ENCODE measurements around the gene RNLS. TPM values are rescaled to one million over a fixed set of nuclear protein-coding genes. Genes with fewer than 3 reads are reported as not detected.

RNLS gene
- total and polyA plus RNA-seq, 4 donors, result 5.8 to 11.6 (median 7.9) TPM

DNA sequence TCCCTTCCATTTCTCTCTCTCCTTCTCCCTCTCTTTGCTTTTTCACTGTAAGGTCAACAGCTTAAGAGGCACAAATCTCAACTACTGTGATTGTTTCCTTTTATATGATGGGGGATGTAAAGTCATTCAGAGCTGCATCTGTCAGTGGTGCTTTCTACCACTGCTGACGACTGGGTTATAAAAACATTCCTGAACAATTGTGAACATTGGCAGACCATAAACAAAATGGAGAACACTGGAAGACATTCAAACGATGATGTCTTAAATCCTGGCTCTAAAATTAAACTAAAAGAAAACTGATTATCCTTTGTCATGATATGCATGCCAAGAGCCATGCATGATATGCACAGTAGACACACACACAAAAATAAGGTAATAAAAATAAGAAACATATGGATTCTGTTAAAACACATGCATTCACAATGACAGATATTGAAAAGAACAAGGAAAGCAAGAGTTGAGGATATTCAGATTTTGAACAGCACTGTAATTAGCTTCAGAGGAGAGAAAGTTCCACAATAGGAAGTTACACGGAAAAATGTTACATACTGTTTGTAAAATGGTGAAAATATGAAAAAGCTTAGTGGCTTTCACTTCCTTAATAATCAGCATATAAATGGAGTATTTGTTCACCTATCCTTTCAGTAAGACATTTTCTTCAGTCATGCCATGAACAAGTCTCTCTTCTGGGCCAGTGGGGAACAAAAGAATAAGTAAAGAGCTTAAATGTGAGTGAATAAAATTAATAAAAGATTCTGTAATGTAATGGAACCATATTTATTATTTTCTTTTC is 89.2 kb downstream of the RNLS start:
- TF ChIP-seq, protein P1, sequence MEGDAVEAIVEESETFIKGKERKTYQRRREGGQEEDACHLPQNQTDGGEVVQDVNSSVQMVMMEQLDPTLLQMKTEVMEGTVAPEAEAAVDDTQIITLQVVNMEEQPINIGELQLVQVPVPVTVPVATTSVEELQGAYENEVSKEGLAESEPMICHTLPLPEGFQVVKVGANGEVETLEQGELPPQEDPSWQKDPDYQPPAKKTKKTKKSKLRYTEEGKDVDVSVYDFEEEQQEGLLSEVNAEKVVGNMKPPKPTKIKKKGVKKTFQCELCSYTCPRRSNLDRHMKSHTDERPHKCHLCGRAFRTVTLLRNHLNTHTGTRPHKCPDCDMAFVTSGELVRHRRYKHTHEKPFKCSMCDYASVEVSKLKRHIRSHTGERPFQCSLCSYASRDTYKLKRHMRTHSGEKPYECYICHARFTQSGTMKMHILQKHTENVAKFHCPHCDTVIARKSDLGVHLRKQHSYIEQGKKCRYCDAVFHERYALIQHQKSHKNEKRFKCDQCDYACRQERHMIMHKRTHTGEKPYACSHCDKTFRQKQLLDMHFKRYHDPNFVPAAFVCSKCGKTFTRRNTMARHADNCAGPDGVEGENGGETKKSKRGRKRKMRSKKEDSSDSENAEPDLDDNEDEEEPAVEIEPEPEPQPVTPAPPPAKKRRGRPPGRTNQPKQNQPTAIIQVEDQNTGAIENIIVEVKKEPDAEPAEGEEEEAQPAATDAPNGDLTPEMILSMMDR (IDR thresholded peaks at IDR 0.05; ENCODE audit: control extremely low read depth, extremely low read depth), result no peak
- H3K9me3 ChIP-seq (ENCODE audit: control insufficient read depth in 4 of 4, insufficient read depth in 3 of 4, low read length in 3 of 4), result no peaks in the 10 kb centered on the region
- H3K36me3 ChIP-seq (ENCODE audit: control insufficient read depth in 4 of 4, insufficient read depth in 4 of 4, low read length in 4 of 4), result no peaks in the 10 kb centered on the region
- H3K4me3 ChIP-seq, result no peak overlapping the region
- peak; percentile 18 to 89 (median 88) for DNase-seq
- H3K27me3 ChIP-seq (ENCODE audit: control insufficient read depth in 3 of 3, insufficient read depth in 3 of 3, low read length in 2 of 3), result no peaks in the 10 kb centered on the region
- peaks cover 0 to 29% (median 0%) of the 10 kb centered on the region in 5 donors for H3K4me1 ChIP-seq (ENCODE audit: control insufficient read depth in 5 of 5, insufficient read depth in 5 of 5, low read length in 5 of 5)
- no peak for ATAC-seq (ENCODE audit: insufficient read depth, low FRiP score)
- H3K9ac ChIP-seq (ENCODE audit: insufficient read depth in 1 of 2, low read length in 2 of 2), result no peak overlapping the region
- WGBS, 2 donors, result 50 to 56% methylated on average over 3 of the region's 3 CpGs
- H3K27ac ChIP-seq (ENCODE audit: low read depth in 1 of 2, low read length in 1 of 2), result no peak overlapping the region

DNA sequence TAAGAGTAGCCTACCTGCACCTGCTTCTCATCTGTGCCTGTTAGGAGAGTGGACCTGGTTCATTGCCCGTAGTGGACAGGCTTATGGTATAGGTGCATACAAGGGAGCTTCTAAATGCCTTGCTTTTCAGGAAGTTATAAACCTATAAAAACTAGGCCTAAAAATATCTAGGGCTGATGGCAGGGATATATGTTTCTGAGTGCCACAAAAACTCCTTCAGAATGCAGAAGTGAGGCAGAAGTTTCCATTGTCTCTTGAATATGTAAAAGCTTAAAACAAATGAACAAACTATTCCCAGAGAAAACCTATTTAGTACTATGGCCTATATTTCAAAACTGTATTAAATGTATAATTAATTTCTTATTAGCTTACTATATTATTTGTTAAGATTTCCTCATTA is 91.8 kb downstream of the RNLS start:
- H3K36me3 ChIP-seq (ENCODE audit: control insufficient read depth in 4 of 4, insufficient read depth in 4 of 4, low read length in 4 of 4), result no peaks in the 10 kb centered on the region
- no peak overlapping the region for H3K4me3 ChIP-seq
- peaks cover 0 to 29% (median 0%) of the 10 kb centered on the region in 5 donors for H3K4me1 ChIP-seq (ENCODE audit: control insufficient read depth in 5 of 5, insufficient read depth in 5 of 5, low read length in 5 of 5)
- TF ChIP-seq, protein P1 (IDR thresholded peaks at IDR 0.05; ENCODE audit: control extremely low read depth, extremely low read depth), result no peak
- ATAC-seq (ENCODE audit: insufficient read depth, low FRiP score) (no peak), DNase-seq (no peak)
- no peak overlapping the region for H3K27ac ChIP-seq (ENCODE audit: low read depth in 1 of 2, low read length in 1 of 2)
- WGBS, 2 donors, result 65 to 78% methylated on average over 1 of the region's 1 CpG
- no peaks in the 10 kb centered on the region for H3K27me3 ChIP-seq (ENCODE audit: control insufficient read depth in 3 of 3, insufficient read depth in 3 of 3, low read length in 2 of 3)
- no peaks in the 10 kb centered on the region for H3K9me3 ChIP-seq (ENCODE audit: control insufficient read depth in 4 of 4, insufficient read depth in 3 of 4, low read length in 3 of 4)
- no peak overlapping the region for H3K9ac ChIP-seq (ENCODE audit: insufficient read depth in 1 of 2, low read length in 2 of 2)

DNA sequence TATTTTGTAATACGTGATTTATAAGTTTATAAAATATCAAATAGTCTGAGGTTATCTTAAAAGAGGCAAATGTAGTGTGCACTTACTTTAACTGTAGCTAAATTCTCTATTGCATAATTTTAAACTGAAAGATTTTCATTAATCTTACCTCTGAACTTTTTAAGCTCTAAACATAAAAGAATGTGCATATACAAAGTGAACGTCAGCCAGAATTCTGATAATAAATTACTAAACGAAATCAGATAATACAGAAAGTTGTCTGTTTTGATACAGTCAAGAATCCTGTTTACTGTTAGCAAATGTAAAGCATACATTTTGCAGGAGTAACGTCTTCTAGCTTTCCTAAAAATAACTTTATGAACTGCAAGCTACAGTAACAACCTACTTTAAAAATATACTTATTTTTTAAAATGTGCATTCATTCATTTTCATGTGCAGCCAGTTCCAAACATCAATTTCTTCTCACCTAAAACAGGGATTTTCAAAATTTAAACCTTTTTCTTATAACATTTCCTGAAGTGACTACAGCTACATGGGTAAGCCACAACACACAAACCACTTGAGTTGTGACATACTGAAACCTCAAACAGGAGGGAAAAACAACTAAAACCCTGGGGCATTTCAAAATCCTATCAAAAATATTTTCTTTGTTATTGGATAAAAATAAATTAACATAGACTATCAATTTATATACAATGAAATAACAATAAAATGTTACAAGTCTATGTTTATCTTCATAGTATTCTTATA is 92.7 kb downstream of the RNLS start:
- peaks cover 0 to 29% (median 0%) of the 10 kb centered on the region in 5 donors for H3K4me1 ChIP-seq (ENCODE audit: control insufficient read depth in 5 of 5, insufficient read depth in 5 of 5, low read length in 5 of 5)
- DNase-seq, result no peak
- ATAC-seq (ENCODE audit: insufficient read depth, low FRiP score), result no peak
- 64 to 68% methylated on average over 4 of the region's 4 CpGs for WGBS, 2 donors
- TF ChIP-seq, protein P1 (IDR thresholded peaks at IDR 0.05; ENCODE audit: control extremely low read depth, extremely low read depth), result no peak
- no peaks in the 10 kb centered on the region for H3K27me3 ChIP-seq (ENCODE audit: control insufficient read depth in 3 of 3, insufficient read depth in 3 of 3, low read length in 2 of 3)
- H3K4me3 ChIP-seq, result no peak overlapping the region
- no peak overlapping the region for H3K27ac ChIP-seq (ENCODE audit: low read depth in 1 of 2, low read length in 1 of 2)
- no peaks in the 10 kb centered on the region for H3K36me3 ChIP-seq (ENCODE audit: control insufficient read depth in 4 of 4, insufficient read depth in 4 of 4, low read length in 4 of 4)
- H3K9ac ChIP-seq (ENCODE audit: insufficient read depth in 1 of 2, low read length in 2 of 2), result no peak overlapping the region
- H3K9me3 ChIP-seq (ENCODE audit: control insufficient read depth in 4 of 4, insufficient read depth in 3 of 4, low read length in 3 of 4), result no peaks in the 10 kb centered on the region

Measured in lung (tissue), 12 donors.